Measurements from ENCODE around the gene CKAP2L.
"Not testable (repeated sequence)": the region's sequence is repeated elsewhere in the genome, so short reads cannot be mapped to it uniquely, and the experiment has no call there.

Gene CKAP2L

GRCh38 chr2:112718863-112719370 is 45.5 kb downstream of the CKAP2L start:
- H3K27ac Mint-ChIP-seq, result no peak overlapping the region
- peaks cover 6% of the 10 kb centered on the region for H3K27me3 Mint-ChIP-seq (ENCODE audit: low read depth)
- no peak overlapping the region for H3K4me3 Mint-ChIP-seq
- H3K4me1 Mint-ChIP-seq (ENCODE audit: low read depth), result peaks cover 2% of the 10 kb centered on the region
- H3K36me3 Mint-ChIP-seq (ENCODE audit: low read depth), result no peaks in the 10 kb centered on the region
- no peaks in the 10 kb centered on the region for H3K9me3 Mint-ChIP-seq

- not testable (repeated sequence) for H3K27ac Mint-ChIP-seq; H3K27me3 Mint-ChIP-seq (ENCODE audit: low read depth); H3K9me3 Mint-ChIP-seq; H3K36me3 Mint-ChIP-seq (ENCODE audit: low read depth); H3K4me3 Mint-ChIP-seq
- peaks cover 17% of the 10 kb centered on the region for H3K4me1 Mint-ChIP-seq (ENCODE audit: low read depth)
Measured at GRCh38 chr2:112716826-112717352, 47.5 kb downstream of the CKAP2L start.

GRCh38 chr2:112716094-112716493 is 48.3 kb downstream of the CKAP2L start:
- H3K27ac Mint-ChIP-seq; H3K9me3 Mint-ChIP-seq; H3K27me3 Mint-ChIP-seq (ENCODE audit: low read depth); H3K36me3 Mint-ChIP-seq (ENCODE audit: low read depth); H3K4me3 Mint-ChIP-seq: not testable (repeated sequence)
- H3K4me1 Mint-ChIP-seq (ENCODE audit: low read depth), result peaks cover 19% of the 10 kb centered on the region

GRCh38 chr2:112714836-112715631 is 49.4 kb downstream of the CKAP2L start:
- peaks cover 4% of the 10 kb centered on the region for H3K27me3 Mint-ChIP-seq (ENCODE audit: low read depth)
- no peak overlapping the region for H3K4me3 Mint-ChIP-seq
- H3K27ac Mint-ChIP-seq, result no peak overlapping the region
- no peaks in the 10 kb centered on the region for H3K9me3 Mint-ChIP-seq
- H3K4me1 Mint-ChIP-seq (ENCODE audit: low read depth), result peaks cover 23% of the 10 kb centered on the region
- peaks cover 3% of the 10 kb centered on the region for H3K36me3 Mint-ChIP-seq (ENCODE audit: low read depth)

GRCh38 chr2:112714331-112714730 is 50.1 kb downstream of the CKAP2L start:
- H3K36me3 Mint-ChIP-seq (ENCODE audit: low read depth), result peaks cover 3% of the 10 kb centered on the region
- H3K27ac Mint-ChIP-seq, result no peak overlapping the region
- no peak overlapping the region for H3K4me3 Mint-ChIP-seq
- no peaks in the 10 kb centered on the region for H3K9me3 Mint-ChIP-seq
- H3K27me3 Mint-ChIP-seq (ENCODE audit: low read depth), result no peaks in the 10 kb centered on the region
- H3K4me1 Mint-ChIP-seq (ENCODE audit: low read depth), result peaks cover 28% of the 10 kb centered on the region

- H3K36me3 Mint-ChIP-seq (ENCODE audit: low read depth), result peaks cover 3% of the 10 kb centered on the region
- no peak overlapping the region for H3K27ac Mint-ChIP-seq
- peaks cover 33% of the 10 kb centered on the region for H3K4me1 Mint-ChIP-seq (ENCODE audit: low read depth)
- H3K9me3 Mint-ChIP-seq, result no peaks in the 10 kb centered on the region
- H3K27me3 Mint-ChIP-seq (ENCODE audit: low read depth), result no peaks in the 10 kb centered on the region
- no peak overlapping the region for H3K4me3 Mint-ChIP-seq
Measured at GRCh38 chr2:112713926-112714325, 50.5 kb downstream of the CKAP2L start.

- Mint-ChIP-seq H3K36me3 (ENCODE audit: low read depth) (peaks cover 3% of the 10 kb centered on the region), H3K9me3 (no peaks in the 10 kb centered on the region), H3K27ac (peak overlapping the region; percentile 5), H3K4me1 (ENCODE audit: low read depth) (peaks cover 33% of the 10 kb centered on the region), H3K4me3 (no peak overlapping the region), H3K27me3 (ENCODE audit: low read depth) (no peaks in the 10 kb centered on the region)
Measured at GRCh38 chr2:112713585-112713925, 50.9 kb downstream of the CKAP2L start.

- H3K27me3 Mint-ChIP-seq (ENCODE audit: low read depth), result no peaks in the 10 kb centered on the region
- peak overlapping the region; percentile 8 for H3K4me3 Mint-ChIP-seq
- H3K4me1 Mint-ChIP-seq (ENCODE audit: low read depth), result peaks cover 37% of the 10 kb centered on the region
- H3K27ac Mint-ChIP-seq, result peak overlapping the region; percentile 5
- peaks cover 3% of the 10 kb centered on the region for H3K36me3 Mint-ChIP-seq (ENCODE audit: low read depth)
- no peaks in the 10 kb centered on the region for H3K9me3 Mint-ChIP-seq
Measured at GRCh38 chr2:112712903-112713584, 51.4 kb downstream of the CKAP2L start.

GRCh38 chr2:112712465-112712864 is 51.9 kb downstream of the CKAP2L start:
- Mint-ChIP-seq H3K4me3 (no peak overlapping the region), H3K9me3 (no peaks in the 10 kb centered on the region), H3K27me3 (ENCODE audit: low read depth) (no peaks in the 10 kb centered on the region), H3K27ac (no peak overlapping the region), H3K36me3 (ENCODE audit: low read depth) (peaks cover 3% of the 10 kb centered on the region), H3K4me1 (ENCODE audit: low read depth) (peaks cover 42% of the 10 kb centered on the region)

GRCh38 chr2:112710956-112711750 is 53.3 kb downstream of the CKAP2L start:
- H3K27me3 Mint-ChIP-seq (ENCODE audit: low read depth), result no peaks in the 10 kb centered on the region
- no peak overlapping the region for H3K4me3 Mint-ChIP-seq
- peaks cover 53% of the 10 kb centered on the region for H3K4me1 Mint-ChIP-seq (ENCODE audit: low read depth)
- H3K36me3 Mint-ChIP-seq (ENCODE audit: low read depth), result peaks cover 6% of the 10 kb centered on the region
- no peaks in the 10 kb centered on the region for H3K9me3 Mint-ChIP-seq
- peak overlapping the region; percentile 42 for H3K27ac Mint-ChIP-seq

- H3K36me3 Mint-ChIP-seq (ENCODE audit: low read depth), result peaks cover 11% of the 10 kb centered on the region
- H3K27me3 Mint-ChIP-seq (ENCODE audit: low read depth), result no peaks in the 10 kb centered on the region
- no peaks in the 10 kb centered on the region for H3K9me3 Mint-ChIP-seq
- peak overlapping the region; percentile 61 for H3K27ac Mint-ChIP-seq
- H3K4me3 Mint-ChIP-seq, result no peak overlapping the region
- peaks cover 66% of the 10 kb centered on the region for H3K4me1 Mint-ChIP-seq (ENCODE audit: low read depth)
Measured at GRCh38 chr2:112709703-112710102, 54.7 kb downstream of the CKAP2L start.

GRCh38 chr2:112708968-112709367 is 55.4 kb downstream of the CKAP2L start:
- Mint-ChIP-seq H3K4me3 (no peak overlapping the region), H3K36me3 (ENCODE audit: low read depth) (peaks cover 12% of the 10 kb centered on the region), H3K4me1 (ENCODE audit: low read depth) (peaks cover 68% of the 10 kb centered on the region), H3K9me3 (no peaks in the 10 kb centered on the region), H3K27me3 (ENCODE audit: low read depth) (no peaks in the 10 kb centered on the region), H3K27ac (peak overlapping the region; percentile 37)

GRCh38 chr2:112706947-112707346 is 57.5 kb downstream of the CKAP2L start:
- not testable (repeated sequence) for H3K9me3 Mint-ChIP-seq; H3K4me3 Mint-ChIP-seq; H3K27me3 Mint-ChIP-seq (ENCODE audit: low read depth); H3K36me3 Mint-ChIP-seq (ENCODE audit: low read depth); H3K27ac Mint-ChIP-seq
- H3K4me1 Mint-ChIP-seq (ENCODE audit: low read depth), result peaks cover 56% of the 10 kb centered on the region

- Mint-ChIP-seq H3K36me3 (ENCODE audit: low read depth) (peaks cover 9% of the 10 kb centered on the region), H3K27ac (peak overlapping the region; percentile 86), H3K4me3 (peak overlapping the region; percentile 83), H3K27me3 (ENCODE audit: low read depth) (peaks cover 3% of the 10 kb centered on the region), H3K4me1 (ENCODE audit: low read depth) (peaks cover 55% of the 10 kb centered on the region), H3K9me3 (no peaks in the 10 kb centered on the region)
Measured at GRCh38 chr2:112706170-112706664, 58.2 kb downstream of the CKAP2L start.
